GM13977 (cell line): ENCODE data around the gene PDE1C.

Experiments used
- DNase-seq: peaks from one replicate; pipeline ENCODE4 v3.0.0; 2012; ENCODE audit warnings: low spot score
- CTCF ChIP-seq: IDR thresholded peaks from 2 replicates; pipeline ENCODE4 v1.5.1; 2012; ENCODE audit warnings: mild to moderate bottlenecking, control low read depth; ENCODE audit not compliant: insufficient read depth; ENCODE audit errors: extremely low read depth, missing control alignments
- in situ Hi-C: fragments of 300-500 bp; cut with MboI; formaldehyde crosslinking; loops from one replicate; pipeline ENCODE4 v1.12.0; 2022; ENCODE audit warnings: low sequenced_read_pairs, low pct_unique_long_range_greater_than_20kb, mixed read lengths, inconsistent platforms; ENCODE audit not compliant: unreplicated experiment

PDE1C gene

GRCh38 chr7:32104766-32105165 is 34.6 kb upstream of the PDE1C start:
- DNase-seq: no peak
- no peak for TF ChIP-seq CTCF

GRCh38 chr7:32103361-32103760 is 33.2 kb upstream of the PDE1C start:
- TF ChIP-seq CTCF: no peak
- in situ Hi-C loops: no loop called here
- DNase-seq: no peak

More at GRCh38 chr7:32104766-32105165, 34.6 kb upstream of the PDE1C start:
- in situ Hi-C loops: no loop called here

GRCh38 chr7:32102432-32102873 is 32.2 kb upstream of the PDE1C start:
- in situ Hi-C loops: no loop called here
- TF ChIP-seq CTCF: no peak
- DNase-seq: no peak

GRCh38 chr7:32100407-32100907 is 30.2 kb upstream of the PDE1C start:
- no peak for DNase-seq
- no peak for TF ChIP-seq CTCF
- in situ Hi-C loops: no loop called here

GRCh38 chr7:32094516-32094915 is 24.3 kb upstream of the PDE1C start:
- no peak for DNase-seq
- in situ Hi-C loops: no loop called here
- no peak for TF ChIP-seq CTCF

- in situ Hi-C loops: no loop called here
- no peak for DNase-seq
- no peak for TF ChIP-seq CTCF
Measured at GRCh38 chr7:32093415-32094408, 23.5 kb upstream of the PDE1C start.
